ENCODE results near the gene NIP7.

NIP7 gene

GRCh38 chr16:69319381-69319780 lies 20.2 kb upstream of the NIP7 start:
- no peak for DNase-seq

GRCh38 chr16:69319826-69320739 lies 19.5 kb upstream of the NIP7 start:
- DNase-seq: no peak

GRCh38 chr16:69320740-69321073 lies 18.9 kb upstream of the NIP7 start:
- DNase-seq: no peak

GRCh38 chr16:69321080-69321479 lies 18.5 kb upstream of the NIP7 start:
- DNase-seq: no peak

DNA sequence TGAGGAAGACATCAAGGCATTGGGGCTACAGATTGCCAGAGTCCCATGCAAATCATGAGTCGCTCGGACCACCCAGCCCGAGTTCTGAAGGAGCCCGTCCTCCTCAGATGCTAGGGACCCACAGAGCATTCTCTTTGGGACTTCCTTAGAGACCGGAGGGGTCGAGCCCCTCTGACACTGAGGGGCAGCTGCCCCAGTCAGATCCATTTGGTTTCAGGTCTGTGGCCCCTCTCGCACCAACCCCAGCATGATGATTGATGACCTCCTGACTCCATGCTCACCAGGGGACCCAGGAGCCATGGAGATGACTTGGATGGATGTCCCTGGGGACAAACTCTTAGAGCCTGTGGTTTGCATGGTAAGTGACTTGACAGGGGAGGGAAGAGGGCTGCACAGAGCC lies 17.2 kb upstream of the NIP7 start:
- DNase-seq: no peak

GRCh38 chr16:69323415-69323814 lies 16.2 kb upstream of the NIP7 start:
- DNase-seq: no peak

DNA sequence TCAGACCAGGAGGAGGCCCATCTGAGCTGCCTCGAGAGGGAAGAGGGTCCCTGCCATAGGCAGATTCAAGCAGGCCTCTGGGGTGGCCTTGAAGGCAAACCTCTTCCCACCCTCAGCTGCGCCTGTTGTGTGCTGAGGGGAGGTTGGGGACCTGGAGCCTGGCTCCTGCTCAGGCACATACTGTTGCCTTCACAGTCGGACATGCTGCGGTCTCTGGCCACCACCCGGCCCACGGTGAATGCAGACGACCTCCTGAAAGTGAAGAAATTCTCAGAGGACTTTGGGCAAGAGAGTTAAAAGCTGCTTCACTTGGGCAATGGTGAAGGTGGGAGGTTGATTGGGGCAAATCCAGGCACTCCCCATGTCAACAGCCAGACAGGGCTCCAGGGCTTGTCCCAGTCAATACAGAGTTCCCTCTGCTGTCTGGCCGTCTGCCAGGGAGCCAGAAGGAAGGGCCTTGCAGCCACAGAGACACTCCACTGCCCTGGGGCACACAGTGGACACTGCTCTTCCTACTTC lies 15.5 kb upstream of the NIP7 start:
- no peak for DNase-seq

- DNase-seq: no peak
Measured at GRCh38 chr16:69324585-69325253, 14.9 kb upstream of the NIP7 start.

DNA sequence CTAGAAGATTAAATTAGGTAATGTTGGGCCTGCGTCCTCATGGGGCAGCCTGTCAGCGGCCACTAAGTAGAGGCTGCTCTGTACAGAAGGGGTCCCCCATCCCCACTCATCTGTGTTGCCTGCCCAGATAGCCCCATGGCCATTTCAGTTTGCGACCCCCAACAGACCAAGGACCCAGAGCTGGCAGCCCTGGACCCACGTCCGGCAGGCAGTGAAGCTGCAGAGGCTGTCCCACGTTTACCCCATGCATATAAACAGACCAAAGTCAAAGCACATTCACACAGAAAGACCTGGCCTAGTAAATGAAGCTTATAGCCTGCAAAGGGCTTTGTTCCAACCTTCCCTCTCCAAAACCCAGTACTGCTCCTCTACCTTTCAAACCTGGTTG lies 13.8 kb upstream of the NIP7 start:
- no peak for DNase-seq

DNA sequence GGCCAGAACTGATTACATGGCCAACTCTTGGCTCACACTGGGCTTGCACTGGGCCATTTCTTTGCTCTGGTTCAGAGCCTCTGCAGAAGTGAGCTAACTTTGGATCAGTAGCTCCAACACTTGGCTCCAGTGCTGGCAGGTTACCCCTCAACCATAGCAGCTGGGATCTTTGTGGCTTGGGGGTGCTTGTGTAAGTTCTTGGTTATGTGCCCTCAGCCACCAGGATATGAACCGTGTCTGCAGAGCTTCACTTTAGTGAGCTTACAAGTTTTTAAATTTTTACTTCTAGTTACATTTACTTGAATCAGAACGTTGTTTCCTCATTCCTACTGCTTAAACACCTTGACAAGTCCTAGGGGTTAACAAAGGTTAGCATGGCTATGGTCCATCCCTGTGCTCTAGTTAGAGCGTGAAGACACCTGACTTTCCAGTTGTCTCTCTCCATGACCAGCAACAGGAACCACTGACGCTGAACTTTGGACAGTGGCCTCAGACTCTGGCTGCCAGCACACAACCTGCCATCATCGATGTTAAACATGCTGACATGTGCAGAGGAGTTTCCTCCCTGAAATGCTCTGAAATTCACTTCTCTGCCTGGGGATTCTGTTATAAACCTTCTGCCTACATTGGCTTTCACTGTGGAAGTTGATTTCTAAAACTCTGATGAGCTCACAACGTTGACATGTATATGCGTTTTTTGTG lies 13.2 kb upstream of the NIP7 start:
- no peak for DNase-seq

DNA sequence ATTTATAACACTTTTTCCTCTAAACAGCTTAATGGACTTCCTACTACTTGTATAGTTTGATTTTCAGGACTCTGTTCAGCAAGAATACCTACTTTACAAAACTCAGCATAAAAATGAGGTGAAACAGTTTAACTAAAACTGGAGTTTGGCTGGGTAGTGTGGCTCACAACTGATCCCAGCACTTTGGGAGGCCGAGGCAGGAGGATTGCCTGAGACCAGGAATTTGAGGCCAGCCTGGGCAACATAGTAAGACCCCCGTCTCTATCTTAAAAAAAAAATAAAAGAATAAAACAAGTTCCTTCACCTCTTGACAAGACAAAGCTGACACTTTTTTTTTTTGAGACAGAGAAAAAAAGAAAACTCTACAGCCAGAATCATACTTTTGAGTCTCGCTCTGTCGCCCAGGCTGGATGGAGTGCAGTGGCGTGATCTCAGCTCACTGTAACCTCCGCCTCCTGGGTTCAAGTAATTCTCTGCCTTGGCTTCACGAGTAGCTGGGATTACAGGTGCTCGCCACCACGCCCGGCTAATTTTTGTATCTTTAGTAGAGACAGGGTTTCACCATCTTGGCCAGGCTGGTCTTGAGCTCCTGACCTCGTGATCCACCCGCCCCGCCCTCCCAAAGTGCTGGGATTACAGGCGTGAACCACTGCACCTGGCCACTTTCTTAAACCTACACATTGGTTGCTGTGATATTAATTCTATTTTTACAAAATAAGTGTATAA lies 11.8 kb upstream of the NIP7 start:
- DNase-seq: no peak

DNA sequence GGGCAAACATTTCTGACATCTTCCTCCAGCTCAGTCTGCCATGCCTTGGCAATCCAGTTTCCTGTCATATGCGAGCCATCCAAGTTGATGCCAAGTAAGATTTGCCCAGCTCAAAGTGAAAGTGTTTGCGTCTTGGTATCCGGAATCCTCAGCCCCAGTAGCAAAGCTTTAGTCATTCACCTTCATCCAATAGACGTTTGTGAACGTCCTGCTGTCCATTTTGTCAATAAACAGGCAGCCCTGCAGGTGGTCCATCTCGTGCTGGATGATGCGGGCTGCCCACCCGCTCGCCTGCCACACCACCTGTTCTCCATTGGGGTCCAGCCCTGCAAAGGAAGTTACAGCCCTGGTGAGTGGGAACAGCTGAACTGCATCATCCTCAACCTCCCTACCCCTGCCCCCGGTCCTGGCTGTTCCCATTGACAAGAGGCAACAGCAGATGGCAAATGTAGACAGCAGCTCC lies 10.7 kb upstream of the NIP7 start:
- DNase-seq: no peak

DNA sequence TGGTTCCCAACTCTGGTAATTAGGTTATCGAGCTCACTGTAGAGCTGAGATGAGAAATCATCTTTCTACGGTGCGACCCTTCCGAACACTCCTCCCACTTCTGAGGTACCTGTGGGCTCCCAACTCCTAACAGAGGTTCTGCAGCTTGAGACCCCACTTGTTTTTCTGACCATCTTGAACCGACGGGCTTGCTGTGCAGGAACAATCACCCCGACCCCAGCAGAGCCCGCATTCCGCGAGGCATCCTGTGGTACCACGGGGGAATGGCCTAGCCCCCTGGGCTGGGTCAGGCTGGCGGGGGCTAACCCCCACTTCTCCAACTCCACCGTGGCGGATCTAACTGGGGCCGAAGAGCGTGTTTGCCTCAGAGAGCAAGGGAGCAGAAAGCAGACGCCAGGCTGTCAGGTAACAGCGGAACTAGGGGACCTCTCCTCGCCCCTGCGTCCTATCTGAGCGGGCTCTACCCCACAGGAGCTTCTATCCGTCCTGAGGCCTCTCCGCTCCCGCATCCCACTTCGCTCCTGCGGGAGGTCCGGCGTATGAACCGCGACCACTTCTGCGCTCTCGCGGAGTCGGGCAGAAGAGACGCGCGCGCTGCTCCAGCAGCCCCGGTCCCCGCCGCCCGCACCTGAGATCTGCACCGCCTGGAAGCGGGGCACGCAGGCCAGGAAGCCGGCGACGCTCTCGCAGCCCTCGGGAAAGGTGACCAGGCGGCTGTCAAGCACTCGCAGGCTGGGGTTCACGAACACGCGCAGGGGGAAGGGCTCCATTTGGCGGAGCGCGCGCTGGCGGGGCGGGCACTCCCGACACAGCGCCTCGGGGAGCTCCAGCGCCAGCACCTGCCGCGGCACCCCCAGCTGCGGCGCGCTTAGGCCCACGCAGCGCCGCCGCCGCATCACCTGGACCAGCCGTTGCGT lies 9.9 kb upstream of the NIP7 start:
- DNase-seq: no peak

DNA sequence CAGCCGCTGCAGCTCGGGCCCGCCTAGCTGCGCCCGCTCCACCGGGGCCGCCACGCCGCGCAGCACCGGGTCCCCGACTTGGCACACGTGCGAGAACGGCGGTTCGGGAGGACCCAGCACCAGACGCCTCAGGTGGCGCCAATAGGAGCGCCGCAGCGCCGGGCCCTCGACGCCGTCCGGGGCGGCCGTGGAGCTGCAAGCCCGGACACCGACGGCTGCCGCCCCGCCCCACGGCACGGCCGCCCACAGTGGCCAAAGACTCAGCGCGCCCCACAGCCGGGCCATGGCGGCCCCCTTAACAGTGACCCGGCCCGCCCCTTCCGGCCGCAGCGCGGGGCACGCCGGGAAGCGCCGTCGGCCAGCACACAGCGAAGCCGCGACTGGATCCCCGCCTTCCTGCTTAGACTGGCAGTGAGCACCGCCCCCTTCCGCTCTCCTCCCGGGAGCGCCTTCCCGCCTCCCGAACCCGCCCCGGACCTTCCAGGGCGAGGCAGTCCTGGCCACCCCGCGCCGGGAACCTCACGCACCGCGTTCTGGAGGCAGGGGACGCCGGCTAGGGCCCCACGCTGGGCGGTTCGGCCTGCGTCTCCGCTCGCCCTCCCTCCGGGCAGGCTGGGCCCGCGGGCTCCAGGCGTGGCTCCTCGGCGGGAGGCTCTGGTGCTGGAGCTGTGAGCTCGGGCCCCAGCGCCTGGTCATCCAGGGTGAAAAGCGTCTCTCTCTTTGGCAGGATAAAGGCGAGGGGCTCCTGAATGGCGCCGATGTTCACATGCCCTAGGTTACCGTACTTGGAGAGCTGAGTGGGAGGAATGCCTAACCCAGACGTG lies 9.1 kb upstream of the NIP7 start, which contains the start of gene PDF:
Gene PDF, minus strand, starts transcription at position 303 of the 824 bp plus-strand sequence. Its CDS starts 18 bp downstream, at position 285.
- DNase-seq: peak; percentile 72

DNA sequence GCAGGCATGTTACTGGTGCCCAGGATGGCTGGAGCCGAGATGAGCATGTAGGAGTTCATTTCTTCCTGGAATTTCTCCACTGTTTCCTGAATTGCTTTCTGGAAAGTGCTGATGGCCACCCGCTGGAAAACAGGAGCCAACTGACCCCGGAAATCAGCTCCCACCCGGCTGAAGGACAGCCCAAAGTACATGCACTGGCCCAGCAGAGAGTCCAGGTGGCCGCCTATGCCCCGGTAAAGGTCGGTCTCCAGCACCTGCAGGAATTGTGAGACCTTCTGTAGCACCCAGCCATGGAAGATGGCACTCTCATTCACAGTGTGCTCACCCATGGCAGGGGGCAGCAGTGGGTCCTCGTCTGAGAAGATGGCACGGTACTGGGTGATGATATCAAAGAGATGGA lies 4.9 kb upstream of the NIP7 start:
- no peak for DNase-seq

DNA sequence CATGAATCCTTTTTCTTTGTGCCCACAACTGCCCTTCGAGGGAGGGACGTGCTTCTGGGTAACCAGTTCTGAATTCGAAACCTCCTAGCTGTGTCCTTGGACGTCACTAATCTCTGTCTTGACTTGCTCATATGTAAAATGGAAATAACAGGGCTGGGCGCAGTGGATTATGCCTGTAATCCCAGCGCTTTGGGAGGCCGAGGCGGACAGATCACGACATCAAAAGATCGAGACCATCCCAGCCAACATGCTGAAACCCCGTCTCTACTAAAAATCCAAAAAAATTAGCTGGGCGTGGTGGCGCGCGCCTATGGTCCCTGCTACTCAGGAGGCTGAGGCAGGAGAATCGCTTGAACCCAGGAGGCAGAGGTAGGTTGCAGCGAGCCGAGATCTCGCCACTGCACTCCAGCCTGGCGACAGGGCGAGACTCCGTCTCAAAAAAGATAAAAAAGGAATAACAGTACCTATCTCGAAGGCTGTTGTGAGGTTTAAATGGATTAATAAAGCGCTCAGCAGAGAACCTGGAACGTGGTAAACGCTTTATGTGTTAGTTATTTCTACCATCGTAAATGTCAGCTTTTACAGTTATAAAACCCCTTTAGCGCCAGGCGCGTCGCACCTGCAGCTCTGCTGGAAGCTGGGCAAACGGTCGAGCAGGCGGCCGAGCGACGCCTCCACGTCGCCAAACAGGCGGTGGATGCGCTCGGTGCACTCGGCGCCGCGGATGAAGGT lies 849 bp upstream of the NIP7 start:
- no peak for DNase-seq

DNA sequence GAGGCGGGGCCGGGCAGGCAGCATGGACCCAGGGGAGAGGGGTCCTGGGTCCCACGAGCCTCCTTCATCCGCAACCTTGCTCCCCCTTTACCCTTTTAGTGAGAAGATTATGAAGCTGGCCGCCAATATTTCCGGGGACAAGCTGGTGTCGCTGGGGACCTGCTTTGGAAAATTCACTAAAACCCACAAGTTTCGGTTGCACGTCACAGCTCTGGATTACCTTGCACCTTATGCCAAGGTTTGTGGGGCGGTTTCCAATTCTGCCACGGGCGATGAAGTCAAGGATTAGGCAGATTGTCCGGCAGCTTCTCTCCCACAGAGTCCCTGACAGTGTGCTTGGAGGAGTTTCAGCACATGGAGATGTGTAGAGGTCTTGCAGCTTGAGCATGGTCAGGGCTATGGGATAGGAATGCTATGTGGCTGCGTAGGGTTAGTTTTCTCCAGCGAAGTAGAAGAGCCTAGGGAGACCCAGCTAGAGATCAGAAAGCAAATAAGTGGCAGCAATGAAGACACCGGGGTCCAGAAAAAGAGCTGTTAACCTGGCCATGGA lies 598 bp downstream of the NIP7 start:
- no peak for DNase-seq

DNA sequence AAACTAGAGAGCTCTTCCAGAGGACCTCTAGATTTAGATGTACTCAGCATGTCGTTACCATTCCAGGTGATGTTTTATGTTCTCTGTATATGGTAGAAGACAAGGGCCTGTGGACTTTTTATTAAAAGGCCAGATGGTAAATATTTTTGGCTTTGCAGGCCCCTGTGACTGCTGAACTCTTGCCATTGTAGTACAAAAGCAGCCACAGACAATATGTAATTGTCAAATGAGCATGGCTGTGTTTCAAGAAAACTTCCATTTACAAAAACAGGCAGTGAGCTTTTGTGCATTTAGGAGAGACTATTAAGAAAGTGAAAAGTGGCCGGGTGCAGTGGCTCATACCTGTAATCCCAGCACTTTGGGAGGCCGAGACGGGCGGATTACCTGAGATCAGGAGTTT lies 4.6 kb downstream of the NIP7 start:
- DNase-seq: no peak

- DNase-seq: no peak
Measured at GRCh38 chr16:69345923-69346322, 6.4 kb downstream of the NIP7 start.

GRCh38 chr16:69346683-69347082 lies 7.1 kb downstream of the NIP7 start:
- no peak for DNase-seq
